GM12801 (cell line): ENCODE results near the gene CD36.

Experiments
- CTCF ChIP-seq: IDR thresholded peaks from one replicate; pipeline ENCODE4 v1.5.1; 2011; ENCODE audit warnings: control low read depth; ENCODE audit not compliant: insufficient read length; ENCODE audit errors: extremely low read depth

CD36 gene

GRCh38 chr7:80637911-80638765 lies at the start of gene CD36:
TSS of gene CD36 (plus strand) at chr7:80638642. CDS start at chr7:80646741, 8,099 bp downstream.
- no peak for TF ChIP-seq CTCF

GRCh38 chr7:80589631-80590030 lies 48.8 kb upstream of the CD36 start:
- no peak for TF ChIP-seq CTCF

DNA sequence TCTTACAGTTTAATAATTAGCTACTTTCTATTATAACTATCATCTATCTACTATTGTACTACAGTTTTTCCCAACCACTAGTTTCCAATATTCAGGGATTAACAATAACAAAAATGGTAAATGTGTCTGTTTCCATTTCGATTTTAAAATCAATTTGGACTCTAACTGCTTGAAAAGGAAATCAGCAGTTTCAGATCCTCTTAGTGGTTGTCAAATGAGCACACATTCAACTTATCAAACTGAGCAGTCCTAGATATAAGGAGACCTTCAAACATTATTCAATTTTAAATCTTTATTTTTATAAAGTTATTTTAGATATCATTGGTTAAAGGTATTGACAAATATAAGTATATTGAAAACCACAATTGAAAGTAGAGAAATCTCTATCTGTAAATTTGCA lies 46.8 kb upstream of the CD36 start:
- TF ChIP-seq CTCF: no peak

DNA sequence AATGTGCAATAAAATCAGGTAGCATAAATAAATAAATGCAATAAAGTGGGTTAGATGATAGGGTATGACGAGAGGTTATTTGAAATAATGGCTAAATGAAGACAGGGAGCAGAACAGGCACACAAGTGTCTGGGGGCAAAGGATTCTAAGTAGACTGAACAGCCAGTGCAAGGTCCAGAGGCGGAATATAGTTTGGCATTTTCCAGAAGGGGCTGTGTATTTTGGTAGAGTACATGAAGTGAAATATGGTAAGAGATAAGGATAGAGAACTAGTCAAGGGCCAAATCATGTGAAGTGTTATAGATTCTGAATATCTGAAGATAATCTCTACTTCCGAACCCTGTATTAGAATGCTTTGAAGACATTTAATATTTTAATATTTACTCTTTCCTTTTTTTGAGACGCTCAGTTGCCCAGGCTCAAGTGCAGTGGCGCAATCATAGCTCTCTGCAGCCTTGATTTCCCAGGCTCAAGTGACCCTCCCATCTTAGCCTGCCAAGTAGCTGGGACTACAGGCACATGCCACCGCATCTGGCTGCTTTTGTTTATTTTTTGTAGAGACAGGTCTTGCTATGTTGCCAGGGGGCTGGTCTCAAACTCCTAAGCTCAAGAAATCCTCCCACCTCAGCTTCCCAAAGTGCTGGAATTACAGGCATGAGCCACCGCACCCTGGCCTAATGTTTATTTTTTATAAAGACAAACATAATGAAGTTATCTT lies 44.4 kb upstream of the CD36 start:
- no peak for TF ChIP-seq CTCF

DNA sequence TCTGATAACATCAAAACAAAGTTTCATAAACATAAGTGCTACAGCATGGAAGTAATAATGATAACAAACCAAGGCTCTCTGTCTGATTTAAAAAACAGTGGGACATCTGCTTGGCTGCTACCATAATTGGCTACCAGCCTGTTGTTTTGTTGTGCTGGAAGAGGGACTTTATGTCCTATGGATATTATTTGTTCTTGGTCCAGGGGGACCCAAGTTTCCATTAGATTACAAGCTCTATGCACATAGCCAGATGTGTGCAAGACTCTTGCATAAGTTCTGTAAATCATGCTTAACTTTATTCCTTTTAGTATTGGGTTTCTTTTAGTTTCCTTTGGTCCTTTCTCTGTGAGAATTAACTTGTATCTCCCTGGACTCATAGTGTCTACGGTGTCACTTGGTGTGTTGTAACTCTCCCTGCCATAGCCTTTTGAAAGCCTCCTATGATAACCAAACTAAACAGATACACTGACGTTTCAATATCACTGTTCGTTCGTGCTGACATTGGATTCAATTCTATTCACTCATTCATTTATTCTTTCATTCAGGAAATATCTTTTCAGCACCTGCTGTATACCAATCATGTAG lies 41.4 kb upstream of the CD36 start:
- no peak for TF ChIP-seq CTCF

DNA sequence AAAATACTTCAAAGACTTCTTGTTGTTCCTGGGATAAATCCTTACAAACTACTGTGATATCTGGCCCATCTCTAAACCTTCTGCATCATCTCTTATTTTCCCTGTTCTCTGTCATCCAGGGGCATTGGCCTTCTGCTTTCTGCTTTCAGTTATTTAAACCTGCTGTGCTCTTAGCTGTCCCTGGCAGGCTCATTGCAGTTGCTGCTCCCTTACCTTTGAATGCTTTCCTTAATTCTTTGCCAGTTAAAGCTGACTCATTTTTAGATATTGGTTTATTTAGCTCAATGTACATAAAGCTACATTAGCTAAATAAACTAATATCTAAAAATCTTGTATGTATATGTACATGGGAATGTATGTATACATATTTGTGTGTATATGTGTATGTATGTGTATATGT lies 40.6 kb upstream of the CD36 start:
- no peak for TF ChIP-seq CTCF

- no peak for TF ChIP-seq CTCF
Observed at GRCh38 chr7:80600046-80600445, 38.4 kb upstream of the CD36 start.
